Activated CD4-positive, alpha-beta T cell treated with anti-CD3 and anti-CD28 coated beads, Interleukin-2, Interleukin-4, amounts not matched to agents 100 ng/mL and 50 ng/mL, durations not matched to agents 16 hours and 8 hours (primary cell): ENCODE data around the gene ZNF521.
"Not testable (repeated sequence)": the region's sequence is repeated elsewhere in the genome, so short reads cannot be mapped to it uniquely, and the experiment has no call there.

Source experiments
- DNase-seq: peaks from one replicate; pipeline ENCODE4 v3.0.0-alpha.2; 2020; ENCODE audit warnings: low spot score

The ZNF521 gene

DNA sequence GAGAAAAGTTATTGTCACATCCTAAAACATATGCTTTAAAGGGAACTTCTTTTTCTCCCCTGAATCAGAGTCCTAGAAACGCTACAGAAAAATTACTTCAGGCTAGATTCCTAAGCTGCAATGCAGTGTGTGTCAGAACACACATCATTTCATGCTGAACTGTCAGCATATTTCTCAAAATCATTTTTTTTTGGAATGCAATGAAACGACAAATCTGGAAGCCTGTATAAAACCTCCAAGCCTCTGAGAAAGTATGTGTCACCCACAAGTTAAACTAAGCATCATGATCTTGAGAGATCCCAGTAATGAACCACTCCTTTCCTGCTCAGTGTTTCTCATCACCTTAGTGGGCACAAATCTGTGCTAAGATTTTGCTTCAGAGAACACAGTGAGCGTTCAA, 276.2 kb downstream of the ZNF521 start:
- no peak for DNase-seq

DNA sequence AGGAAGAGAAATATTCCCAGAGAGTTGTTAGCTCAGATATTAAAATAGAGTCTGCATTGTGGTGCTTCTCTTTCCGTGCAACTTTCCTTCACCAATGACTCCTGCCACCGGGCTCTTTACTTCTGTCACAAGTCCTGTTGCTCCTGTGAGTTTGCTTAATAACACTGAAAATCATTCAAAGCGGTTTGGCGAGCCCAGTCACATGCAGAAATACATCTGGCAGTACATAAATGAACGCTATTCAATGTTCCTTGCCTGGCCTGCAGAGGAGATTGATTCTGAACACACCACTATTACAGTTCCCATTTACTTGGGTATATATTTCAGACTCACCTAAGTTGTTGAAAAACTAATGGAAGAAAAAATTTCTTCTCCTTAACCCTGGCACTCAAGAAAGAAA, 276.6 kb downstream of the ZNF521 start:
- no peak for DNase-seq

DNA sequence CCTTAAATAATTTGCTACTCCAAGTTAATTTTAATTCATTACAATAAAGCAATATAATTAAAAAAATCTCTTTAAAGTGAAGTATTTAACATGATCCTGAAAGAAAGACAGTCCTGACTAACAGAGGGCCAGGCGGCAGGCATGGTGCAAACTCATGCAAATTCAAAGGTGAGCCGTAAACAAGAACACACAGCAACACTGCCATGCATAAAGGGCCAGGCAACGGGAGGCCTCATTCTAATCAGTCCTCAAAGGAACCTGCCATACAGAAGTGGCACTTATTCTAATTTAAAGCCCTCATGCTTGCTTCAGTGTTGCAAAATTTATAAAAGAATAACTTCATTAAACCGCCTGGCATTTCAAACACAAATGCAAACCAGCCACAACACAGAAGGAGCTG, 277.0 kb downstream of the ZNF521 start:
- DNase-seq, result no peak

DNA sequence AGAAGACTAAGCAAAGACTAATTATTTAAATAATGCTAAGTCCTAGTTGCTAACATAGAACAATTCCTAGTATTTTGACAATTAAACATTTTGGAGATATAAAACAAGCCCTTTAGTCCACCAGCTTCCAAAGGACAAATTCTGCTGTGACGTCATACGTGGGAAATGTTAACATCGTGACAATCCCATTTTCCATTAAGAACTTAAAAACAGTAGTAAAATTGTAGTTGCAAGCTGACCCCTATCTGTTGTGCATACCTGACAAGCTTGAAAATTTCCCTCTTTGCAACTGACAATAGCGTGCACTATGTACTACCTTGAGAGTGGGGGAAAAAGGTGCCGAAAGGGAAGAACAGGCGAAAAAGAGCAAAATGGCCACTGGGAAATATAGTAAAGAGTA, 279.8 kb downstream of the ZNF521 start:
- DNase-seq, result no peak

DNA sequence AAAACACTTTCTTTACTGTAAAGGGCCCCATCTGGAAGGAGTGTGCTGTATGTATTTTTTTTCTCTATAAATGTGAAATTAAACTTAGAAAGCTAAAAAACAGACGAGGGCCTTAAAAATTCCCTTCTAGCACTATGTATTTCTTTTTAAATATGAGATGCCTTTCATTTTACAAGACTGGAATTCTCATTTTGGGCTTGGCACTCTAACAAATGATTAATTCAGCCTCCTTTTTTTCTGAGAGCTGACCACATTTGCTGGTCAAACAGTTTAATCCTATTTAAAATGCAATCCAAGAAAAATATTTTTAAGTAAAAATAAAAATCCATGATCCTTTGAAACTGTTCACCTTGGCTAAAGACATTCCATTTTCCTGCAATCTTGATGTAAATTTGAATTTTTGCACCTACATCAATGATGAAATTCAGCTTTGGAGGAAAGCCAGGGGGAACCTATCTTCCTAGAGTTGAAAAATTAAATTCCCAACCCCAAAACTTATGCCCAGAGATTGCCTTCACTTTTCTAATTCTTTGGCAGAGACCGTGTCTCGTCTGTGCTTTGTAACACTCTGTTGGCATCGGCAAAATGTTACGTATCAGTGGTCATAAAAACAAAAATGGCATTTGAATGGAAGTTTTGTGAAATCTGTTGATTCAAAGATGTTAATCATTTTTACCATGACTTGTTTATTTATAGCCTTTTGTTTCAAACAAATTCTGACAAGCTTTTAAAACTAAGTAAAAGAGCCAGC, 284.5 kb downstream of the ZNF521 start:
- DNase-seq, result no peak

DNA sequence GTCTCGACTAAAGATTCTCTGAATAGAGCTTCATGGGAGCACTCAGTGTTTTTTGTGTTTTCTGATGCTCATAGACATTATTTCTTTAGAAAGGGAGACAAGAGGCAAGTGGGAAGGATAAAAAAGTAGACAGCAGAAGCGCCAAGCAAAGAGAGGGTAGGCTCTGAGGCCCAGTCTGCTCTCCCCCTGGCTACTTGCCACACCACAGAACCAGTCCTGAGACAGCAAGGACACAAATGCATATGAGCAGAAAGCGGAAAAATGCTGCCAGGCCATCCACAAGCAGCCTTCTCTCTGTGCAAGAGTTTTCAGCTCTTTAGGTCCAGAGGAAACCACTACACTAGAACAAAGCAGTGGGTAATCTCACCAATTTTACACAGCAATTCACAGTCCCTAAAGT, 285.4 kb downstream of the ZNF521 start:
- no peak for DNase-seq

DNA sequence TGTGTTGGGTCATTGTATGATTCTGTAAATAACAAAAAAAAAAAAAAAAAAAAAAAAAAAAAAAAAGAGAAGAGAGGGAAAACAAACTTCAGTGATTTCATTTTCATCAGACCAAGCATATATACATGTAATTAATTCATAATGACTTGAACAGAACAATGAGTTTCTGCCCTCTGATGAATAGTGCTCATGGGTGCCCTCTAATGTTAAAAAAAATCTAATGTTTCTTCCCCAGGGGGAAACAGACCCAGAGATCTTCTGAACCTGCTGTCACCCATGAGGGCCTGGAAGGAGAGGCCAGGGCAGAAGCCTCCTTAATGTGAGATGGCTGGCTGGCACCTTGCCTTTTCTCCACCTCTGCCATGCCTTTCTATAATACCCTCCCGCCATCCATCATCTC, 289.2 kb downstream of the ZNF521 start:
- DNase-seq, result no peak

DNA sequence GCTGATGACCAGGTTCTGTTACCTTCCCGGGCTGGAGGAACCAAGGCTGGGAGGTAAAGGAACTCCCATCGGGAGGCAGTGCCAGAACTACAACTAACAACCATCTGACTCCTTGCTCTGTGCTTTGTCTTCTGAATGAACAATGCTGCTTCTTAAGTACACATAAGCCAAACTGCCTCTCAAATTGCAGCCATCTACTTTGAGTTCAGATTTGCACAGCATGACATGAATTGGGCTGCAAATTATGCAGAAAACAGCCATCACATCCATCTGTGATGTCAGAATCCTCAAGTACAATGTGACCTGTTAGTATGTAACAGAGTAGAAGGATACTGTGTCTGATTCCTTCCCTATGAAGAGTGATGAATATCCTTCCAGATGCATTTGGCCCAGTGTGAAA, 290.6 kb downstream of the ZNF521 start:
- no peak for DNase-seq

DNA sequence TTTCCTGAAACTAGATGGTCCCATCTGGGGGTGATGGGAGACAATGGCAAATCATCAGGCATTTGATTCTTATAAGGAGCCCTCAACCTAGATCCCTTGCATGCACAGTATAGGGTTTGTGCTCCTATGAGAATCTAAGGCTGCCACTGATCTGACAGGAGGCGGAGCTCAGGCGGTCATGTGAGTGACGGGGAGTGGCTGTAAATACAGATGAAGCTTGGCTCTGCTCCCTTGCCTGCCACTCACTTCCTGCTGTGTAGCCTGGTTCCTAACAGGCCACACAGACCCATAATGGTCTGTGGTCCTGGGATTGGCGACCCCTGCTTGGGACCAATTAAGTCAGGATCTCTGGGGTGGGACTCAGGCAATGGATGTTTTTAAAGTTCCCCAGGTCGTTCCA, 293.4 kb downstream of the ZNF521 start:
- DNase-seq, result no peak

DNA sequence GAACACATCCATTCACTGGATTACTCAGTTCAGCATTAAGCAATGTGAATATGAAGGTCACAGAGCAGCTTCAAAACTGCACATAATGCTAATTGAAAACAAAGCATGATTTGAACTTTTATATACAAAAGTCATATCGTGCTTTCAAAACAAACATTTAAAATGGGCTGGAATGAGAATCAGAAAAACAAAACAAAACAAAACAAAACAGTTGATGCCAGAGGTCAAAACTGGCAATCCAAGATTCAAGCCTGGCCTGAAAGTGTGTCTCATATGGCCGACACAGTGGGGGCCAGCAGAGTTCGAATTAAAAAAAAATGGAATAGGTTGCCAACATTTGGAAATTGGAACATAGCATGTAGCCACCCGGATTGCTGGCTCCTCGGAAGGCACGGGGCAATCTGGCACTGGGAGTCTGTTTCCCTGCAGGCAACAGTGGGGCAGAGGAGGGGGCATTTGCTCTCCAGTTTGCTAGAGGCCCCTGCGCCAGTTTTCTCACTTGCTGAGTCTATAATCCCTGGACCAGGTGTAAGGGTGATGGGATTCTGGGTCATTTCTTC, 294.4 kb downstream of the ZNF521 start:
- no peak for DNase-seq

DNA sequence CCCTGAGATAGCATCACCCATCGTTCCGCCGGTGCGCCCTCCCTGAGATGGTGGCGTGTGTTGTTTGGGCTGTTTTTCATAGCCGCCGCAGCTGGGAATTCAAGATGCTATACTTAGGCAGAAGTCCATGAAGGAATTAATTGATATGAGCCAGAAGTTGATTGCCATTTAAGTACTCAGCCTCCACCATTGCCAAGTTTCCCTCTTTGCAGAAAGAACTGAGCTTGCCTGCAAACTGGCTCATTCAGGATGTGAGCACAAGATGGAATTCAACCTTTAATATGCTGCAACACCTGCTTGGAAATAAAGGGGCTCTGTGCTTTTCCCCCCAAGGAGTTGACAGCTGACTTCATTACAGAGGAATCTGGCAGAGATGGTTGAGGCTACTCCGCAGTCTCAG, 295.5 kb downstream of the ZNF521 start:
- DNase-seq, result no peak

DNA sequence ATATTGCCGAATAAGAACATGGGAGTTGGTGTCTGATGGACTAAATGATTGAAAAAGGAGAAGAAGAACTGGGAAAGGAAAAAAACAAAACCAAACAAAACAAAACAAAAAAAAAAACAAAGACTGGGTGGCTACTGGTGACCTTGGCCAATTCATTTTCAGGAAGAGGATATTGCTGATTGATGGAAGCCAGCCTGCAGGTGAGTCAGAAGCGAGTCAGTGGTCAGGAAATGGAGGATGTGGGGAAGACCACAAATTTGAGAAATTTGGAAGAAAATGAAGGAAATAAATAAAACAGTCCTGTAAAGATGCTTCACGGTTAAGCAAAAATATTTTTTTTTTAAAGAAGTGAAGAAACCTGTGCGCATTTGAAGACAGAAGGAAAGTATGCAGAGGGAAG, 296.9 kb downstream of the ZNF521 start:
- DNase-seq, result no peak

DNA sequence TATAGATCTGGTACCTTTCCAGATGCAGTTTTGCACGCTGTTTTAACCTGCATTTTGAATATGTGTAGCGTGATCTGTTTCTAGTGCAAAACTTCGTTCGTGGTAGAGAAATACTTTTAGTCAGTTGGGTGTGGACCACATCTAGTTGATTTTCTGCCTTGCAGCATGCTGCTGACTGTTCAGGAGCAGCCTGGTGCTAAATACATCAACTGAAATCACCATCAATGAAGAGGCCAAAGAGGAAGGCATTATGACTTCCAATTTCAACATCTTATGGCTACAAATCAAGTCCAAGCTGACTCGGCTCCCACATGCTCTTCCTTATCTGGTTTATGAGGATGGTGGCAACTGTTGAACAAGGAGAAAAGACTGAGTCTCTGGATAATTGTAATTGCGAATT, 298.5 kb downstream of the ZNF521 start:
- no peak for DNase-seq

DNA sequence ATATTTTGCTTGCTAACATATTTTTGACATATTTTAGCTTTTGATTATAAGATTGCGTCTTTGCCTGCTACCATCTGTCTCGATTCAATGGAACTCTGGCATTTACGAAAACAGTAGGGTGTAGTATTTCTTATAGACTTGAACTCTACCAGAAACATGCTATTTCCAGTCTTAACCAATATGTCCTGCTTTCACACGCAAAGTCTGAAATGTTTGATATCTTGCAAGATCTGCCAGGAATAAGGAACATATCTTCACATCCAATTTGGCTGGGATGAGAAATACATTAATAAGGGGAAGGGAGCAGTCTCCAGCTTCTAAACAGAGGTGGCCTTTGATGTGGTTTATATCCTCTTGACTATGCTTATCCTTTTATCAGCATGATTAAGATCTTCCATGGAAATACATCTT, 299.4 kb downstream of the ZNF521 start:
- no peak for DNase-seq

DNA sequence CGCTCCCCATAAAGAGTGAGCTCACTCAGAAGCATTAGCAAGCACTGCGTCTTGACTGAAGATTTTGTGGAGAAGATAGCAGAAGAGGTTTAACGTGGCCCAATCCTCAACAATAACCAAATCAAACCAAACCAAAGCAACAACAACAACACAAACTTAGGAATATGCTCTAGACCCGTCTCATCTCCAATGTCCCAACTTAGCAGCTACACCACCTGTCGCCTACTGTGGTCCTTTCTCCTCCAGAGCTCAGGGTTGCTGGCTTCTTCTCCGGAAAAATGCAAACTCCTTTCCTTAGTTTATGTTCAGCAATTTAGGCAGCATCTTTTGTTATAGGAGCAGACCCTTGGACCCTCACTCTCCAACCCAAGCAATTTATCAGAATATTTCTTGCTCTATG, 301.4 kb downstream of the ZNF521 start:
- no peak for DNase-seq

DNA sequence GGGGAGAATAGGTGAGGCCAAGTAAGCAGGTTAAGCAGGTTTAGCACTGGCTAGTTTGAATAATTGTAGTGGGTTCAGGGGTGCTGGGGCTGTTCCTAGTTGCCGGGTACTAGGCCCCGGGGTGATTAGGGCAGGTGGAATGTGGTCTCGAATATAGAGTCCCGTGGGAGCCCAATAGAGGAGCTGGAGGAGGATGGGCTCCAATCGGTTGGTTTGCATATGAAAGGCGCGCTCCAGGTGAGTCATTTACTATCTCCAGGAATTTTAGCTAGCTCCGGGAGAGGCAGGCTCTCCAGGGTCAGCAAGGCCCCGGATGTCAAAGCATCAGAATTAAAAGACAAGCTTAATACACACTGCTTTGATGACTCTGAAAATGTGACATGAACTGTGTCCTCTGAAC, 304.0 kb downstream of the ZNF521 start:
- no peak for DNase-seq

DNA sequence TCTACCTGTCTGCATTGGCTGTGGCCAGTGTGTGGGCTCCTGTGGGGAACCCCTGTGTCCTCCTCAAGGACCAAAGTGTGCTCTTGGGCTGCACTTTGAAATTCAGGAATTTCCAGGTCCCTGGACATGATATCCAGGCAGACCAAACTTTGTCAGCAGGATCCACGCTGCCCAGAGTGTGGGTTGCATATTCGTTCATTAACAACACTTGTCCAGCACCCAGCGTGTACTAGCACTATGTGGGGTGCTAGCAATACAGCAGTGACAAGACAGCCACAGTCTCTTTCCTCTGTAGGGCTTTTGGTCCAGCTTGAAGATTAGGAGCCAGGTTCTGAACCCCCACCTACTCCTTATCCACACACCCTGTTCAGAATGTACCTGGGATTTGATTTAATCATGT, 304.5 kb downstream of the ZNF521 start:
- DNase-seq, result no peak

DNA sequence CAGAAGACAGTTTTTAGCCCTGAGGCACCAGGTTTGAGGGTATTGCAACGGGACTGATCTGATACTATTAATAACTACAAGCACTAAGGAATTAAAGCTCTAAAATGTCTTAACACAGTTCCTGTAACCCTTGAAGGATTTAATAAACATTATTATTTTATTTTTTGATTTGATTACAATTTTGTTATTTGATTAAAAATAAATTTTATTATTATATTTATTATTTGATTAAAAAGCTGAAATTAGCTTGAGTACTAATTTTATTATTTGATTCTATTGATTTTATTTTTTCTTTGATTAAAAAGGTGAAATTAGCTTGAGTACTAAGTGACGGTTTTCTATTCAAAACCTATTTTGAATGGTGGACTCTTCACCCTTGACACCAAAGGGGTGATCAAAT, 307.3 kb downstream of the ZNF521 start:
- DNase-seq, result no peak

DNA sequence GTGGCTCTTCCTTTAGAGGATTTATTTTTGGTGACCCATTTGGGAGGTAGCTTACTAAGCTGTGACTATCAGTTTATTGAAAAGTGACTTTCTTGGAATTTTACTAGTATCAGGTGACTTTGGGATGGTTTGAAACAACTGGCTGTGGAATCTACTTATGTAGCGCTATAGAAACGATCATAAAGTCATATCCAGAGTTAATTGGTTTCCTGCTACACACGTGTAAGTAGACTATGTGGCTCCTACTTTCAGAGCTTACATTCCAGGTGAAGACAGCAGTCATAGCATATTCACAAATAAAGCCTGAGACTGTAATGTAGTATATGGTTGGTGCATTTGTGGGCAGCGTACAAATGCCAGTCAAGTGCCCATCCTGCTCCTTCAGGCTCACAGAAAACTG, 308.9 kb downstream of the ZNF521 start:
- no peak for DNase-seq

DNA sequence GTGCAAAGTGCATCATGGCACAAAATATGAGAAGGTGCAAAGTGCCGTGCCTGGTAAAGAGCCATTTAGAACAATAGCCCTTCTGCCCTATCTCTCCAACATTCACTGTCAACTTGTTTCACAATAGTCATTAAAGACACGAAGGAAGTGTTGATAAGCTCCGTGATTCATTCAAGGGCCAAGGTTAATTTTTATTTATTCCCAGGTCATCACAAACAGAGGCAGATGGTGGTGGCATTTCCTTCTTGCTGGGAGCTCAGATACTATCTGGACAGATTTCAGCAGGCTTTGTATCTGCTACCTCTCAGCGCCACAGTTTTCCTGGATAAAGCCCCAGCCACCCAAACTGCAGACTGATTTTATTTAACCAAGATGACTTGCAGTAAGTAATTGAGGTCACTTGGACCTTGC, 309.3 kb downstream of the ZNF521 start:
- no peak for DNase-seq

DNA sequence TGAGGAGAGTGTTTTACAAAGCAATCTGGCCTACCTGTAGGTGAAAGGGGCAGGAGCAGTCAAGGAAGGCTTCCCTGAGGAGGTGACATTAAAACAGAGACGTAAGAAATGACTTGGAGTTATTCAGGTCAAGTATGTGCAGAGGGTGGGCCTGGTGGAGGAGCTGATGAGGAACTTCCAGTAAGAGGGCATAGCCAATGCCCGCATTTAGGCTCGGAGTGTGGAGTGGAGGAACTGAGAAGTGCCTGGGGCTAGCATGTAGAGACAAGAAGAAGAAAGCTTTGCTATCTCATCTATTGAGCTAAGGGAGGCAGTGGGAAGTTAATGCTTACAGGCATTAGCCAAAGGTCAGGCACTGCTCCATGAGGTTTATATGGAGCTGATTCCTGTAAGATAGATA, 312.2 kb downstream of the ZNF521 start:
- no peak for DNase-seq

DNA sequence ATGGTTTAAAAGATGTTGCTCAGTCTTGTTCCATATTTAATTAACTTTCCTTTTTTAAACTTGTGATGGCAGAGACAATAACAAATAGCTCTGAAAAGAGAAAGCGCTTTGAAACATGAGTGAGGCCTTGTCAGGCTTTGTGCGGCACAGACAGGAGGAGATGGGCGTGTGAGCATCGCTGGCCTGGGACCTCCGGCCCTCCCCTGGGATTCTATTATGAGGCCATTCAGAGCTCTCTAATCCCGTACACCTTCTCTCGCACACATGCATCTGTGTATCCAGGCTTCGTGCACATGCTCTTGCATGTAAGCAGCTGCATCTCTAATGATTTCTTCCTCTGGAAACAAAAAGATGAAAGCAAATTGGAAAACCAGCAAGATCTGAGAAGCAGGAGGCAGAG, 313.7 kb downstream of the ZNF521 start:
- no peak for DNase-seq

DNA sequence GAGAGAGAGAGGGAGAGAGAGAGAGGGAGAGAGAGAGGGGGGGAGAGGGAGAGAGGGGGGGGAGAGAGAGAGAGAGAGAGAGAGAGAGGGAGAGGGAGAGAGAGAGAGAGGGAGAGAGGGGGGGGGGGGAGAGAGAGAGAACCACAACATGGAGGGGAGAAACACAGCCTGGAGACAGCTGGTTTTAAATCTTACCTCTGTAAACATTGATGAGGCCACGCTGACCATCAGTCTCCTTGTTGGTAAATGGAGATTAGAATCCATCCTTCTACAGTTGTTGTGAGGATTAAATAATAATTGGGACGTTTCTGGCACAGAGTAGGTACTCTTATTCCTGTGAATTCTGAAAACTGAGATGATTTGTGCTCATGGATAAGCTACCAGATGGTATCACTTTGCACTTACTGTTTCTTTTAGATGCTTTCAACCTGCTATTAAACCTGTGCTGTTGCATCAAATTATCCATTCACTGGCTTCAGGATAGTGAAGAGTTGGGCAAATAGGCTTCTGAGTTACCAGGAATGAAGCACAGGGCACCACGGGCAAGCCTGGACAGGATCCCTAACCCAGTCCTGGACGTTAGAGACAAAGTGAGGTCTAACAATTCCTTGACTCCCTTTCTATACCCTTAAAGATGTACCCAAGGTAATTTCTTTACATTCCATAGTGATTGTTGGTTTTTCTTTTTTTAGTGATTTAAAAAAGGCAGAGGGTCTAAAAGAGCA, 318.1 kb downstream of the ZNF521 start:
- DNase-seq, result no peak

DNA sequence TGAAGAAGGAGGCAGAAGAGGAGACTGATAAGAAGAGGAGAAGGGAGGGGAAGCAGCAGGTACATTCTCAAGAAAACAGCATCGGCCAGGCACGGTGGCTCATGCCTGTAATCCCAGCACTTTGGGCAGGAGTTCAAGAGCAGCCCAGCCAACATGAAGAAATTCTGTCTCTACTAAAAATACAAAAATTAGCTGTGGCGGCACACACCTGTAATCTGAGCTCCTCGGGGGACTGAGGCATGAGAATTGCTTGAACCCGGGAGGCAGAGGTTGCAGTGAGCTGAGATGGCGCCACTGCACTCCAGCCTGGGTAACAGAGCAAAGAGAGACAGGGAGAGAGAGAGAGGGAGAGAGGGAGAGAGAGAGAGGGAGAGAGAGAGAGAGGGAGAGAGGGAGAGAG, 318.8 kb downstream of the ZNF521 start:
- not testable (repeated sequence) for DNase-seq
